Renal cortical epithelial cell (primary cell): Measurements from ENCODE around the gene GPHN. TPM values are rescaled to one million over a fixed set of nuclear protein-coding genes. Genes with fewer than 3 reads are reported as not detected.

Source experiments
- DNase-seq: peaks from one replicate; pipeline ENCODE4 v3.0.0-alpha.2; 2011; ENCODE audit warnings: low read depth
- total RNA-seq: library from RNA; depleted of rRNA; stranded (reverse); fragments of >200 nt; gene quantifications from 2 replicates; pipeline ENCODE4 v1.2.3, GENCODE V29; 2014

Gene GPHN
- total RNA-seq, 1 donor from 2014 or later: 38.7 TPM

DNA sequence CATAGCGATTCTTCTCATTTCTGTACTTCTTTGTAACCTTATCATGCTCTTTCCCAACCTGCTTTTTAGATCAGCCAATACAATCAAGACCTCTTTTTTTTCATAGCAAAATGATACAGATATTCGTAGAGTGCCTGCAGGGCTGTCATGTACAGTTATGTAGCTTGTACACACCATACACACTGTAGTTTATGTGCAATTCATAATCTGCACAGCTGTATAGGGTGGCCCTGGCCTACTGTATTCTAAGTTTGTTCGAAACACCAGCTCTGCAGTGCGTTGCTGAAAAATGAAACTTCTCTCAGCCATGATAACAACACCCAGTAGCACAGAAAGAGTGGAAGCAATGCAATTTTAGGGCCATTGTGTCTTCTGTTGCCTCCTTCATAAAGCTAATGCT, 717.6 kb downstream of the GPHN start:
- no peak for DNase-seq

- DNase-seq: no peak
Measured at GRCh38 chr14:67228325-67228984, 720.5 kb downstream of the GPHN start.

Other genes starting within 250 kb of the GPHN start
- not detected in 2 replicates for gene CCDC196, start 21.8 kb upstream of the GPHN start, total RNA-seq